Daoy (cell line): Measurements from ENCODE around the gene FAM133A. TPM values are rescaled to one million over a fixed set of nuclear protein-coding genes. Genes with fewer than 3 reads are reported as not detected.

Experiments
- DNase-seq: peaks from one replicate; pipeline ENCODE4 v3.0.0-alpha.2; 2015; ENCODE audit warnings: low read depth
- total RNA-seq: library from RNA; depleted of rRNA; stranded (reverse); fragments of >200 nt; shearing (Covaris generic); gene quantifications from 2 replicates; pipeline ENCODE4 v1.2.3, GENCODE V29; 2014; rRNA removed

The FAM133A gene
- total RNA-seq, result 2.1 and 4.9 TPM in 2 replicates

- peak; percentile 38 for DNase-seq
Measured at GRCh38 chrX:93673869-93674271, at the start of gene FAM133A. Gene FAM133A, plus strand, starts transcription at chrX:93674206. Its CDS starts 35,214 bp downstream, at chrX:93709420.

DNA sequence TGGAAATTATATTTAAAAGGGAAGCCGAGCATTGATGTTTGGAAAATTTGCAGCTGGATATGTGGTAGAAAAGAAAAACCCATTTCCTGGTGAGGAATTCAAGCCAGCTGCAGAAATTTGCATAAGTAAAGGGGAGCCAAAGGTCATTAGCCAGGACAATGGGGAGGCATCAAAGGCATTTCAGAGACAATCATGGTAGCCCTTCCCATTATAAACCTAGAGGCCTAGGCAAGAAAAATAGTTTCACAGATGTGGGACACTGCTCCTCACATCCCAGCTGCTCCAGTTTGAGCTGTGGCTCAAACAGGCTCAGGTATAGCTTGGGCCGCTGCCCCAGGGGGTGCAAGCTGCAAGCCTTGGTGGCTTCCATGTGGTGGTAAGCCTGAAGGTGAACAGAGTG, 36.4 kb upstream of the FAM133A start:
- no peak for DNase-seq

DNA sequence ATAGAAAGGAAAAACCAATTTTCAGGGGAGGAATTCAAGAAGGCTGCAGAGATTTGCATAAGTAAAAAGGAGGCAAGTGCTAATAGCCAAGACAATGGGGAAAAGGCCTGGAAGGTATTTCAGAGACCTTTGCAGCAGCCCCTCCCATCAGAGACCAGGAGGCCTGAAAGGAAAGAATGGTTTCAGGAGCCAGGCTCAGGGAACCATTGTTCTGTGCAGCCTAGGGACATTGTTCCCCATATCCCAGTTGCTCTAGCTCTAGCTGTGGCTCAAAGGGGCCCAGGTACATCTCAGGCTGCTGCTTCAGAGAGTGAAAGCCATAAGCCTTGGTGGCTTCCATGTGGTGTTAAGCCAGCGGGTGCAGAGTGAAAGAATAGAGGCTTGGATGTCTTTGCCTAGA, 24.6 kb upstream of the FAM133A start:
- no peak for DNase-seq

DNA sequence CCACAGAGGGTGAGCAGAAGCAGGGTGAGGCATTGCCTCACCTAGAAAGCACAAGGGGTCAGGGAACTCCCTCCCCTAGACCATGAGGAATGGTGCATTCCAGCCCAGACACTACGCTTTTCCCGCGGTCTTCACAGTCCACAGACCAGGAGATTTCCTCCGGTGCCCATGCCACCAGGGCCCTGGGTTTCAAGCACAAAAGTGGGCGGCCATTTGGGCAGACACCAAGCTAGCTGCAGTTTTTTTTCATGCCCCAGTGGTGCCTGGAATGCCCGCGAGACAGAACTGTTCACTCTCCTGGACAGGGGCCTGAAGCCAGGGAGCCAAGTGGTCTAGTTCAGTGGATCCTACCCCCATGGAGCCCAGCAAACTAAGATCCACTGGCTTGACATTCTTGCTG, 13.4 kb upstream of the FAM133A start:
- DNase-seq, result no peak

DNA sequence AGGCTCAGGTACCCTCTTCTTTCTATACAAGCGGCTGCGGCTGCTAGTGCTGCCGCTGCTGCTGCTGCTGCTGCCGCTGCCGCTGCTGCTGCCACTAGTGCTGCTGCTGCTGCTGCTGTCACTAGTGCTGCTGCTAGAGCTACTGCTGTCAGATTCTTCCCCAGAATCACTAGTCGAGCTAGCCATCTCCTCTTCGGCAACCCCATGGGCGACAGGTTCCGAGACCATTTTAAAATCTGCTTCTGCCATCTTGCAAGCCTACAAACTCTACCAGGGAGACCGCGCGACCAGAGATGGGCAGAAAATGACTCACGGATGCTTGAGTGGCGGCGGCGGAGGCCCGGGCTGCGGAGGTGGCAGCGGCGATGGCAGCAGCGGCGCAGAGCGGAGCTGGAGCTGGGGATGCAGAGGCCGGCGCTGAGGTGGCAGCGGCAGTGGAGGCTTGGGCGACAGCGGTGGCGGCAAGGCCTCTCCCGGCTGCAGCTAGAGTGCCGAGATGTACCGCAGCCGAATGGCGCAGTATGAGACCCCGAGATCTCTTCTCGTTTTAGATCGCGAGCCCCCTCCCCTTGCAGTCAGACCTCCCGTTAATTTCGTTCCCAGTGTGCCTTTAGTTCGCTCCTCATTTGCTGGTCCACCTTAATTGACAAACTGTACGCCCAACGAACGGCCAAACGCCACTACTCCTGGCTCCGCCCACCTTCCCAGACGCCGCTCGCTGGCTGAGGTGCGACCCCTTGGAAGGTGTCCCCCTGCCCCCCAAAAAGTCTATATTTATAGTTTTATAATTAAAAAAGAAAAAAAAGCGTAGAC, 744 bp upstream of the FAM133A start, which contains the start of gene NAP1L3:
Gene NAP1L3, minus strand, starts transcription at position 523 of the 813 bp plus-strand sequence. Its CDS starts 274 bp downstream, at position 249.
- DNase-seq, result peak; percentile 81

- peak; percentile 11 for DNase-seq
Measured at GRCh38 chrX:93695981-93696380, 22.0 kb downstream of the FAM133A start.

GRCh38 chrX:93703701-93704100, 29.7 kb downstream of the FAM133A start:
- no peak for DNase-seq

DNA sequence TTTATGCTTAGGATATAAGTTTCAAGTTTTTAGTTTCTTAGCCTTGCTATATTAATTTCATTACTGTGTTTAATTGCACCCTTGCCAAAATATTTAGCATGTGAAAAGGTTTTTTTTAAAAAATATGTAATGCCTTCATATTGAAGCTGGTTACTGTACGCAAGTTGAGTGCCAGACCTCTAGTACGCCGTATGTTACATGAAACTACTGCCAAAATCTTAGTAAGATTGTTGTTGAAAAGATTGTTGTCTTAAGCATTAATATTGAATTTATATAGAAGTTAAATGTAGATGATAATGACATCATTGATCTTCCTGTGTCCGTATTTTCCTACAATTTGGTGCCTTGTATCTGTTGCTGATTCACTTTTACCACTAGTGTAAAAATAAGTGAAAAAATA, 37.1 kb downstream of the FAM133A start:
- DNase-seq, result no peak

GRCh38 chrX:93741811-93742210, 67.8 kb downstream of the FAM133A start:
- DNase-seq, result no peak

DNA sequence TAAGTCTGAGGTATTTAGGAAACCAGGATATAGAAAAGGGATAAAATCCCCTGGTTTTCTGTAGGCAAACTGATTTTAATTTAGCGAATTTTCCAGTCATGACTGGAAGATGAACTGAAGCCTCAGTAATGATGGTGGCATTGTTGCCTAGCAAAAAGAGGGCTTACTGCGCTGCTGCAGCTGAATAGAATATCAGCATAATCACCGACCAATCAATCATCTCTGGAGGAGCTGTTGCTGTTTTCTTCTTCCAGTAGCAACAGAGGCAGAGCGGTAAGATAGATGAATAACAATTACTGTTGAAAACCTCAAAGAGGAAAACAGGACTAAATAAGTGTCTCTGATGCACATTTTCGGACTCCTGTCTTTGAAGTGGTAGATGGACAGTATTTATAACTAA, 86.2 kb downstream of the FAM133A start:
- DNase-seq, result no peak

Other genes with a start within 250 kb of the FAM133A start
- 10.2 and 19.1 TPM in 2 replicates for gene NAP1L3, start 628 bp upstream of the FAM133A start, total RNA-seq